COLO829 (cell line): Measurements from ENCODE around the gene DNMT1.
A peak's percentile ranks its signal among the peaks of the same experiment; 100 is the strongest.
"Not testable (repeated sequence)": the region's sequence is repeated elsewhere in the genome, so short reads cannot be mapped to it uniquely, and the experiment has no call there.

ENCODE experiments used
- DNase-seq: peaks from one replicate; pipeline ENCODE4 v3.0.0; 2012; ENCODE audit warnings: low spot score

DNMT1 gene

GRCh38 chr19:10183926-10184325, 10.8 kb downstream of the DNMT1 start:
- DNase-seq: no peak

DNA sequence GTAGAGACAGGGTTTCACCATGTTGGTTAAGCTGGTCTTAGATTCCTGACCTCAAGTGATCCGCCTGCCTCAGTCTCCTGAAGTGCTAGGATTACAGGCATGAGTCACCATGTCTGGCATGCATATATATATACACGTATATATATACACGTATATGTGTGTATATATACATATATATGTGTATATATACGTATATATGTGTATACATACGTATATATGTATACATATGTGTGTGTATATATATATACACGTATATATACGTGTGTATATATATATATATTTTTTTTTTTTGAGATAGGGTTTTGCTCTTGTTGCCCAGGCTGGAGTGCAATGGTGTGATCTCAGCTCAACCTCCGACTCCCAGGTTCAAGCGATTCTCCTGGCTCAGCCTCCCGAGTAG, 11.9 kb downstream of the DNMT1 start:
- no peak for DNase-seq

DNA sequence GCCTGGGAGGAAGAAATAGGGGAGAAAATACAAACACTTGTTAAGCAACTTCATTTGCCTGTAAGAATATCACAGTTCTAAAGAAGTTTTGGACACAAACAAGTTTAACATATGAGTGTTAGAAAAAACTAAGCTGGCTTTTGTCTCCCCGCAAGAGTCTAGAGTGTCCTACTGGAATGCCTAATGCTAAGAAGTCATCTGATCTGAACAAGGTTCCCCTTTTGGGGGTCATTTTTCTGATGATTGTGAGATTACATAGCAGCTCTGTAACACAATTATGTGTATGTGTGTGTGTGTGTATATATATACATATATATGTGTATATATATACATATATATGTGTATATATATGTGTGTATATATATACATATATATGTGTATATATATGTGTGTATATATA, 12.7 kb downstream of the DNMT1 start:
- DNase-seq: no peak

DNA sequence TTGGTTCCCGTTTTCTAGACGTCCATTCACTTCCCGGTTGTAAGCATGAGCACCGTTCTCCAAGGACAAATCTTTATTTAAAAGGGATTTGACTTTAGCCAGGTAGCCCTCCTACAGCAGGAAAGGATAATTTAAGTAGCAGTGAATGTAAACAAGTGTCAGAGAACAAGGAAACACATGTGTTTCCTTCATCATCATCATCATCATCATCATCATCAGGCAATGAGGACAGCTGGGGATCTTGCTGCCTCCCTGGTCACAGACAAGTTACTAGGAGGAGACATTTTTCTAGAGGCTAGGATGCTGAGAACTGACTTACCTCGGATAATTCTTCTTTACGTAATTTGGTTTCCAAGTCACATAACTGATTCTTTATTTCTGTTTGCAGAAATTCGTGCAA, 14.3 kb downstream of the DNMT1 start:
- DNase-seq: no peak

- DNase-seq: not testable (repeated sequence)
Observed at GRCh38 chr19:10180024-10180423, 14.7 kb downstream of the DNMT1 start.

DNA sequence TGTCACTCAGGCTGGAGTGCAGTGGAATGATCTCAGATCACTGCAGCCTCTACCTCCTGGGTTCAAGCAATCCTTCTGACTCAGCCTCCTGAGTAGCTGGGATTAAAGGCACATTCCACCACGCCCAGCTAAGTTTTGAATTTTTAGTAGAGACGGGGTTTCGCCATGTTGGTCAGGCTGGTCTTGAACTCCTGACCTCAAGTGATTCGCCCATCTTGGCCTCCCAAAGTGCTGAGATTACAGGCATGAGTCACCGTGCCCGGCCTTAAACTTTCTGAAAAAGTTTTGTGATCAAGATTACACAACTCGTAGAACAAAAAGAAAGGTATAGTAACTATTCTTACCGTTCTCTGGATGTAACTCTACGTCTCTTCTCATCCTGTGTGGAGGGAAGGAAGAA, 21.2 kb downstream of the DNMT1 start:
- no peak for DNase-seq

DNA sequence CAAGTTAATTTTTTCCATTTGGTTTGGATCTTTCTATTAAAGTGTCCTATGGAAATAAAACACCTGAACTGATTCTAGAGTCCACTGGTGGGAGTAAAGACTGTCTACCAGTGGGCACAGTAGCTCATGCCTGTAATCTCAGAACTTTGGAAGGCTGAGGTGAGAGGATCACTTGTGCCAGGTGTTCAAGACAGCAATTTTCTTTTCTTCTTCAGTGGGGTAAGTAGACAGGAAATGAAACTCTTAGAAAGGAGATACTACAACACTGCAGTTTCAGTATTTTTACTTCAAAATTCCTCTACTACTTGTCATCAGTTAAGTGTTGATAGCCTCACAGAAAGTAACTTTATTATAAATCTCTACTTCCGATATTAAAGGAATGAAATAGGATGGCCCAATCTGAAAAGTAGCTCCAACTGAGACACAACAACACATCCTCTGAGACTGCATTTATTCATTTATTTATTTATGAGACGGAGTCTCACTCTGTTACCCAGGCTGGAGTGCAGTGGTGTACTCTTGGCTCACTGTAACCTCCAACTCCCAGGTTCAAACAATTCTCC, 26.3 kb downstream of the DNMT1 start:
- no peak for DNase-seq

GRCh38 chr19:10167459-10167858, 27.3 kb downstream of the DNMT1 start:
- no peak for DNase-seq

DNA sequence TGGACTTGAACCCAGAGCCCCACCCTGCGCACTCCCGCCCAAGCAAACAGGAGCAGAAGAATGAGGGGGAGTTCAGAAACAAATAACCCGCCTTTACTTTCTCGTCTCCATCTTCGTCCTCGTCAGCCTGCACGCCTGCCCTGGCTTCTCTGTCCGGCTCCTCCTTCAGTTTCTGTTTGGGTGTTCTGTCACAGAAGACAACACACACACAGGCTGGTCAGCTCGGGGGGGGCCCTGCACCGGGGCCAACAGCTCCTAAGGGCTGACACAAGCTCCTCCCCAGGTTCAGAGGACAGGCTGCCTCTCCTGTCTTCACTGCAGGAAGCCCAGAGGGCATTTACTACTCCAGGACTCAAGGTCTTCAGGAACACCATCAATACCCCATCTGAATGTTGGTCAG, 28.3 kb downstream of the DNMT1 start:
- not testable (repeated sequence) for DNase-seq

- DNase-seq: no peak
Observed at GRCh38 chr19:10166046-10166445, 28.7 kb downstream of the DNMT1 start.

- DNase-seq: no peak
Observed at GRCh38 chr19:10163536-10163935, 31.2 kb downstream of the DNMT1 start.

DNA sequence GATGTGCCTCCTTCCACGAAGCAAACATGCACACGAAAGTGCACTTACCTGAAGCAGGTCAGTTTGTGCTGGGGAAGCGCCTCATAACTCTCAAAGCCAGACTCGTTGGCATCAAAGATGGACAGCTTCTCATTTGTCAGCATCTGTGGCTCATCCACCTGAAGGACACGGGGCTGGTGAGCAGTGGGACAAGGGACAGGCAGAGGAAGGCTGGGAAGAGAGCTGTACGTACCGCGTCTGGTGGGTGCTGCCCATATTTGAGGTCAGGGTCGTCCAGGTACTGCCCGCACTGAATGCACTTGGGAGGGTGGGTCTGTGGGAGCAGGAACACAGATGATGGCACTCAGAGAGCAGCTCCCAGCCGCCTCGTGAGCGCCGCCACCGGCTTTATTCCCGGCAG, 35.1 kb downstream of the DNMT1 start:
- no peak for DNase-seq

DNA sequence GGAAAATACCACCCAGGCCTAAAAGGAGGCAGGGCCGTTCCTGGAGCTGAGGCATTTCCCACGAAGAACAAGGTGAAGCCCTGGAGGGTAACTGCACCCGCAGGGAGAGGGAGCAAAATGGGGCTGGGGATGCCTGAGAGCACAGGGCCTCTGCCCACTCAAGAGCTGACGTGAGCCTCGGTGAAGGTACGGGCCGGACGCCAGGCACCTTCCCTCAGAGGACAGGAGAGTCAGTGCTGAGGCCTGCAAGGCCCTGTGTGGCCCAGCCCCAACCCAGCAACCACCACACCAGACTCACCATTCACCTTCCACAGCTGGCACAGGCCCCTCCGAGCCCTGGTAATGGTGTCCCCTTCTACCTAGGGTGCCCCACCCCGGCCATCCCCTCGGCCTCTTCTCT, 36.3 kb downstream of the DNMT1 start:
- DNase-seq: no peak

DNA sequence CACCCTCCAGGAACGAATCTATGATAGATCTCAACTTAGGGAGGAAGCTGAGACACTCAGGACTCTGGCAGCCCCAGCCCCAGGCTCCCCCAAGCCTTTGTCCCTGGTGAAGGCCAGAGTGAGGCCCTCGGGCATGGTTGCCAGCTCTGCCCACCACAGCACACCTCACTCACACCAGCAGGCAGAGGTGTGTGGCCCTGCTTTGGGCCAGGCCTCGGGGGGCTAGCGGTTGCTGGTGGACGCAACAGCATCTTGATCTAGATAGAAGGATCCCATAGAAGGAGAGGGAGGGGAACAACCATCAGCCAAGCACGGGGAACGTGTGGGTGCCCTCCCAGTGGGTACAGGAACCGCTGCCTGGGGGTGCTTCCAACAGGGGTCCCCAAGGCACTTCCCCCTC, 36.7 kb downstream of the DNMT1 start:
- no peak for DNase-seq

DNA sequence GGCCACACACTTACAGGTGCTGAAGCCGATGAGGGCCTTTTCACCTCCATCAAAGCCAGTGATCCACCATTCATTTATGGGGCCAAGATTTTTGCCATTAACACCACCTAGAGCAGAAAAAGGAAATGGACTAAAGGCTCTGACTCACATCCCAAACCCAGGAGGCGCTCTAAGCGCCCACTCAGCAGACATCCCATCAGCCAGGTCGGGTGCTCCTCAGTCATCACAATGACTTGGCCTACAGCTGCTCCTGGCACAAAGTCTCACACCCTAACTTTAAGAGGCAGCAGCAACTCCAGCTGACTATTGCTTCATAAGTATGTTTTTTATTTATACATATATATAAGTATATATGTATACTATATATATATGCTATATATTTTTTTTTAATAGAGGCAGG, 38.9 kb downstream of the DNMT1 start:
- no peak for DNase-seq

DNA sequence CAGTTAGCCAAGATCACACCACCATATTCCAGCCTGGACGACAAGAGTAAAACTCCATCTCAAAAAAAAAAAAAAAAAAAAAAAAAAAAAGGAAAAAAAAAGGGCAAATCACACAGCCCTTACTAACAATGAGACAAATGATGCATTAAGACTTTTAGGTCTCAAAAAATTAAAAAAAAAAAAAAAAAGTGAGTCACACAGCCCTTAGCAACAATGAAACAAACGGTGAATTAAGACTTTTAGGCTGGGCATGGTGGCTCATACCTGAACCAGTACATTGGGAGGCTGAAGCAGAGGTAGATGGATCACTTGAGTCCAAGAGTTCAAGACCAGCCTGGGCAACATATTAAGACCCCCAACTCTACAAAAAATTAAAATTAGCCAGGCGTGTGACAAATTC, 42.7 kb downstream of the DNMT1 start:
- peak; percentile 15 for DNase-seq

GRCh38 chr19:10151521-10151920, 43.2 kb downstream of the DNMT1 start:
- no peak for DNase-seq

DNA sequence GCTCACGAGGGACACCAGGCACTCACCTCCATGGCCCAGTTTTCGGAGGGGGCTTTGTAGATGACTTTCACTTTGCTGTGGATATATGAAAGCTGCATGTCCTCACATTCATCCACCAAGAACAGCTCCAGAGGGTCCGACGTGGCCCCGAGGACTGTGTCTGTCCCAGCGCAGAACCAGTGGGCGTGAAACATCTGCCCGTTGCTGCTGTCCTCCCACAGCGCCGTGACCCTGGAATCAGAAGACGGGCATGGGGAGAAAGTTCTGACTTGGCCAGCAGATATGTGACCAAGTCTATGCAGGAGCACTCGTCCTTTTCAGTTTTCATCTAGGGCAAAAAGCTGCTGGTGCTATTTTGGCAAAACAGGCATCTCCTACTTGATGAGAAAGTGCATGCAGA, 45.3 kb downstream of the DNMT1 start:
- no peak for DNase-seq

DNA sequence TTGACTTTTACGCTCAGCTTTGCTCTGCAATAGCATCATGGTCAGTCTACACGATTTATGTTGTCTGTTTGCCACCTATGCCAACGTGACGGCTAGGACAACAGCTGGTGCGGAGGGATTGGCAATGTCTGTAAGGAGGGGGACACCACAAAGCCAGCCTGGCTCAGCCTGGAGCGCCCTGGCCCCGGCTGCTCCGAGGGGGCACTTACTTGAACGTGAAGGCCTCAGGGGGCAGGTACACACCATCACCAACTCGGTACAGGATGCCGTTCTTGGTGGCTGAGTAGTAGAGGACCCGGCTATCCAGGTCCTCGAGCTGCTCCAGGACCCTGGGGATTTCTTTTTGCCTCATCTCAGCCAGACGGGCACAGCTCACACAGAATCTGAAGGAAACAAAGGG, 48.6 kb downstream of the DNMT1 start:
- DNase-seq: no peak

DNA sequence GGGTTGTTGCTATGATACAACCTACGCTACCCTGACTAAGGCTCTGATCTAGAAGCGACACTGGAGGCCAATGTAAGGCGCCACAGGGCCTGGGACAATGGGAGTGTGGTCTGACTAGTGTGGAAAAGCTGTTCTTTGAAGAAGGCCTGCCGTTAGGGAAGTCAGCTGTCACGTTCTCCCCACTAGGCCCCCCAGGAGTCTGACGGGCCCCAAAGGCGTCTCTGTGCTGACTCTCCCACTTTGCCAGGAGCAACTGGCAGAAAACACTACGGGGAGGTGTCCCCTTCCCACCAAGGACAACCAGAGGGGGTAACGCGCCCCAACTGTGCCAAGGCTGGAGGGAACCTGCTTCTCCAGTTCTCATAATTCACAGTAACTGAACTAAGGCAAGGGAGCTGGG, 49.7 kb downstream of the DNMT1 start:
- no peak for DNase-seq

DNA sequence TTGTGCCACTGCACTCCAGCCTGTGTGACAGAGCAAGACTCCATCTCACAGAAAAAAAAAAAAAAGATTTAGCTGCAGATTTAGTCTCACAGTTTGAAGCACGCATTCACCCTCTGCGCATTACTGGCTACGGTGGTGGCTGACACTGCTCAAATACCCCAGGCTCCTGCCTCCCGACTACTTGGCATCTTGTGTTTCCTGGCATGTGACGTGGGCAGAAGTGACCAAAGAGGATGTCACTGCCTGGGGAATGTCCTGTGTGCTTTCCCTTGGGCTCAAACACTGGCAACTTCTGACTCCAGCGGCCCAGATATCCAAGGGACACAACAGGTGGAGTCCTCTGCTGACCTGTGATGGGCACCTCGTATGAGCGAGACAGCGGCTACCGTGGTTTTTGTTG, 50.4 kb downstream of the DNMT1 start:
- DNase-seq: no peak

DNA sequence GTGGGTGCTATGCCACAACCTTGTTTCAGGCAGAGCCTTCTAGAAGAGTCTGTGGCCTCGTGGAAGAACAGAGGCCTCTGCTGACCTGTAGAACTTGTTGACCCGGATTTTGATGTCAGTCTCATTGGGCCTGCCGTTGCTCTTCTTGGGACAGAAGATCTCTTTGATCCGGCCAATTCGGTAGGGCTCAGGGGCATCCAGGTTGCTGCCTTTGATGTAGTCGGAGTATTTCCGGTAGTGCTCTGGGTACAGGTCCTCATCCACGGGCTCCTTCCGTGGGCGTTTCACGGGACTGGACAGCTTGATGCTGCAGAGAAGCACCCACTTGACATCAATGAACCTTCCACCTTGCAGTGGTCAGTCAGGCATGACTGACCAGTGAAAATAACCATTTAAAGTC, 51.1 kb downstream of the DNMT1 start:
- no peak for DNase-seq

GRCh38 chr19:10142701-10143375, 51.9 kb downstream of the DNMT1 start:
- DNase-seq: no peak

DNA sequence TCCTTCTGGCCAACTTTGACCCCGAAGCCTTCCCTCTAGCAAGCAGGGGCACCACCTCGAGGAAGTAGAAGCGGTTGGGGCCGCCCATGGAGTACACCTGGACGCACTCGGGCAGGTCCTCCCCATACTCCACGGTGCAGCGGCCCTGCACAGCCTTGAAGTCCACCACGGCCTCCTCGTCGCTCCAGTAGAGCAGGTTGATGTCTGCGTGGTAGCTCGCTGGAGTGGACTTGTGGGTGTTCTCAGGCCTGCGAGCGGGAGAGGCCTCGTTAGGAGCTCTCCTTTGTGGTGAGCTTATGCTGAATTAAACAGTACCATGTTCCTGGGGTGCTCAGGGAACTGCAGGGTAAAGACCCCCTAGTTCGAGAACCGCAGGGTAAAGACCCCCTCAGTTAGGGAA, 52.8 kb downstream of the DNMT1 start:
- no peak for DNase-seq
